ENCODE measurements around the gene LINGO1.

The LINGO1 gene

GRCh38 chr15:77615472-77615871 is 17.2 kb downstream of the LINGO1 start:
- no peak for DNase-seq (ENCODE audit: low read depth)

- no peak for DNase-seq (ENCODE audit: low read depth)
Measured at GRCh38 chr15:77614251-77614806, 18.4 kb downstream of the LINGO1 start.

- no peak for DNase-seq (ENCODE audit: low read depth)
Measured at GRCh38 chr15:77613814-77614213, 18.9 kb downstream of the LINGO1 start.

GRCh38 chr15:77612958-77613601 is 19.6 kb downstream of the LINGO1 start:
- no peak for DNase-seq (ENCODE audit: low read depth)

GRCh38 chr15:77611767-77612166 is 20.9 kb downstream of the LINGO1 start:
- no peak for DNase-seq (ENCODE audit: low read depth)

- DNase-seq (ENCODE audit: low read depth): no peak
Measured at GRCh38 chr15:77610731-77611130, 22.0 kb downstream of the LINGO1 start.

- DNase-seq (ENCODE audit: low read depth): no peak
Measured at GRCh38 chr15:77609558-77609957, 23.2 kb downstream of the LINGO1 start.

GRCh38 chr15:77608774-77609173 is 23.9 kb downstream of the LINGO1 start:
- DNase-seq (ENCODE audit: low read depth): no peak

GRCh38 chr15:77607894-77608261 is 24.8 kb downstream of the LINGO1 start:
- no peak for DNase-seq (ENCODE audit: low read depth)

GRCh38 chr15:77607111-77607893 is 25.4 kb downstream of the LINGO1 start:
- no peak for DNase-seq (ENCODE audit: low read depth)

- DNase-seq (ENCODE audit: low read depth): no peak
Measured at GRCh38 chr15:77606142-77607034, 26.3 kb downstream of the LINGO1 start.

GRCh38 chr15:77605547-77605946 is 27.2 kb downstream of the LINGO1 start:
- no peak for DNase-seq (ENCODE audit: low read depth)

GRCh38 chr15:77604973-77605372 is 27.7 kb downstream of the LINGO1 start:
- DNase-seq (ENCODE audit: low read depth): no peak

- DNase-seq (ENCODE audit: low read depth): no peak
Measured at GRCh38 chr15:77603611-77604336, 28.9 kb downstream of the LINGO1 start.

- no peak for DNase-seq (ENCODE audit: low read depth)
Measured at GRCh38 chr15:77602800-77603199, 29.9 kb downstream of the LINGO1 start.

GRCh38 chr15:77599899-77600298 is 32.8 kb downstream of the LINGO1 start:
- no peak for DNase-seq (ENCODE audit: low read depth)

GRCh38 chr15:77599357-77599756 is 33.4 kb downstream of the LINGO1 start:
- no peak for DNase-seq (ENCODE audit: low read depth)

GRCh38 chr15:77598644-77599043 is 34.1 kb downstream of the LINGO1 start:
- DNase-seq (ENCODE audit: low read depth): no peak

- no peak for DNase-seq (ENCODE audit: low read depth)
Measured at GRCh38 chr15:77597804-77598453, 34.8 kb downstream of the LINGO1 start.

GRCh38 chr15:77596821-77597803 is 35.6 kb downstream of the LINGO1 start:
- DNase-seq (ENCODE audit: low read depth): no peak
